Measurements from ENCODE around the gene TMEM63C. TPM values are rescaled to one million over a fixed set of nuclear protein-coding genes. Genes with fewer than 3 reads are reported as not detected.

The TMEM63C gene
- total and polyA plus RNA-seq, 2 donors (not counting 1 experiment from before 2014, with no cell fraction given): 0.63 to 3.2 TPM

GRCh38 chr14:77190977-77191376 lies 9.4 kb downstream of the TMEM63C start:
- Mint-ChIP-seq H3K27ac (no peak overlapping the region), H3K4me1 (no peaks in the 10 kb centered on the region), H3K4me3 (no peak overlapping the region), H3K9me3 (ENCODE audit: insufficient read depth) (no peaks in the 10 kb centered on the region), H3K27me3 (peaks cover 18% of the 10 kb centered on the region)
- intact Hi-C loops (cut with micrococcal nuclease): no loop called here
- DNase-seq: no peak
- Histone ChIP-seq H3K36me3 (replicated peaks in 1 of 2; ENCODE audit: control extremely low read depth in 1 of 2, control insufficient read depth in 1 of 2, extremely low read depth in 1 of 2, insufficient read depth in 2 of 2, low read length in 1 of 2) (no peaks in the 10 kb centered on the region), H3K4me3 (ENCODE audit: control extremely low read depth in 1 of 5, extremely low read depth in 1 of 5, insufficient read depth in 1 of 5, low read depth in 2 of 5, low read length in 4 of 5) (no peak overlapping the region), H3K9ac (ENCODE audit: low read length) (no peak overlapping the region), H2AFZ (ENCODE audit: insufficient read depth, low read depth, low read length, poor library complexity, severe bottlenecking) (no peak overlapping the region), H3K27ac (ENCODE audit: low read length in 2 of 2) (no peak overlapping the region), H4K20me1 (ENCODE audit: control insufficient read depth, insufficient read depth, low read length, poor library complexity, severe bottlenecking) (no peaks in the 10 kb centered on the region), H3K4me2 (replicated peaks; ENCODE audit: low read depth, low read length, poor library complexity, severe bottlenecking) (no peak overlapping the region), H3K27me3 (replicated peaks in 1 of 4; ENCODE audit: control extremely low read depth in 1 of 4, control insufficient read depth in 3 of 4, insufficient read depth in 4 of 4, low read length in 3 of 4) (peaks cover 0 to 12% (median 0%) of the 10 kb centered on the region in 4 experiments), H3K4me1 (ENCODE audit: control insufficient read depth in 2 of 2, insufficient read depth in 2 of 2, low read length in 2 of 2) (no peaks in the 10 kb centered on the region), H3K79me2 (ENCODE audit: control insufficient read depth, insufficient read depth, low read length) (no peaks in the 10 kb centered on the region), H3K9me3 (ENCODE audit: control extremely low read depth in 1 of 3, control insufficient read depth in 2 of 3, insufficient read depth in 1 of 3, low read length in 2 of 3) (no peaks in the 10 kb centered on the region)
- TF ChIP-seq CTCF (IDR thresholded peaks at IDR 0.05) (no peak), EZH2 (IDR thresholded peaks at IDR 0.05; ENCODE audit: borderline replicate concordance, insufficient read depth, low read depth, low read length, poor library complexity, severe bottlenecking) (no peak)
- ChIA-PET CTCF (no interaction called here), POLR2A (no interaction called here)
- no peak for ATAC-seq (ENCODE audit: low read depth)
- no CpG with 5 or more reads among the region's 1 CpG for WGBS (ENCODE audit: insufficient coverage)

DNA sequence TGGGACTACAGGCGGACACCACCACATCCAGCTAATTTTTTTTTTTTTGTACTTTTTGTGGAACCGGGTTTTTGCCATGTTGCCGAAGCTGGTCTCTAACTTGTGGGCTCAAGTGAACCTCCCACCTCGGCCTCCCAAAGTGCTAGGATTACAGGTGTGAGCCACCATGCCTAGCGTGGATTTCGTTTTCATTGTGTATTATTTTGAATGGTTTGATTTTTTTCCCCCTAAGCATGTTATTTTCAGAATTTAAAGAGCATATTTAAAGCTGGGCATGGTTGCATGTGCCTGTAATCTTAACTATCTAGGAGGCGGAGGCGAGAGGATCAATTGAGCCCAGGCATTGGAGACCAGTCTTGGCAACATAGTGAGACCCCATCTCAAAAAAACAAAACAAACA lies 13.1 kb downstream of the TMEM63C start:
- Histone ChIP-seq H3K36me3 (replicated peaks in 1 of 2; ENCODE audit: control extremely low read depth in 1 of 2, control insufficient read depth in 1 of 2, extremely low read depth in 1 of 2, insufficient read depth in 2 of 2, low read length in 1 of 2) (no peaks in the 10 kb centered on the region), H3K79me2 (ENCODE audit: control insufficient read depth, insufficient read depth, low read length) (no peaks in the 10 kb centered on the region), H3K27ac (ENCODE audit: low read length in 2 of 2) (no peak overlapping the region), H3K4me1 (ENCODE audit: control insufficient read depth in 2 of 2, insufficient read depth in 2 of 2, low read length in 2 of 2) (no peaks in the 10 kb centered on the region), H4K20me1 (ENCODE audit: control insufficient read depth, insufficient read depth, low read length, poor library complexity, severe bottlenecking) (no peaks in the 10 kb centered on the region), H3K4me3 (ENCODE audit: control extremely low read depth in 1 of 5, extremely low read depth in 1 of 5, insufficient read depth in 1 of 5, low read depth in 2 of 5, low read length in 4 of 5) (no peak overlapping the region), H3K9me3 (ENCODE audit: control extremely low read depth in 1 of 3, control insufficient read depth in 2 of 3, insufficient read depth in 1 of 3, low read length in 2 of 3) (no peaks in the 10 kb centered on the region), H3K4me2 (replicated peaks; ENCODE audit: low read depth, low read length, poor library complexity, severe bottlenecking) (no peak overlapping the region), H2AFZ (ENCODE audit: insufficient read depth, low read depth, low read length, poor library complexity, severe bottlenecking) (no peak overlapping the region), H3K9ac (ENCODE audit: low read length) (no peak overlapping the region), H3K27me3 (replicated peaks in 1 of 4; ENCODE audit: control extremely low read depth in 1 of 4, control insufficient read depth in 3 of 4, insufficient read depth in 4 of 4, low read length in 3 of 4) (peaks cover 0 to 3% (median 0%) of the 10 kb centered on the region in 4 experiments)
- TF ChIP-seq CTCF (IDR thresholded peaks at IDR 0.05) (no peak), EZH2 (IDR thresholded peaks at IDR 0.05; ENCODE audit: borderline replicate concordance, insufficient read depth, low read depth, low read length, poor library complexity, severe bottlenecking) (no peak)
- no peaks in the 10 kb centered on the region for H3K4me1 Mint-ChIP-seq
- H3K9me3 Mint-ChIP-seq (ENCODE audit: insufficient read depth): no peaks in the 10 kb centered on the region
- DNase-seq (no peak), ATAC-seq (ENCODE audit: low read depth) (no peak)
- intact Hi-C loops (cut with micrococcal nuclease): no loop called here
- H3K27me3 Mint-ChIP-seq: peaks cover 14% of the 10 kb centered on the region
- 100% methylated on average over 1 of the region's 8 CpGs for WGBS (ENCODE audit: insufficient coverage)
- POLR2A ChIA-PET: no interaction called here
- H3K4me3 Mint-ChIP-seq: no peak overlapping the region
- no peak overlapping the region for H3K27ac Mint-ChIP-seq
- CTCF ChIA-PET: no interaction called here
